SK-N-SH (cell line): Measurements from ENCODE around the gene MORC3. TPM values are rescaled to one million over a fixed set of nuclear protein-coding genes. Genes with fewer than 3 reads are reported as not detected.

Experiments used
- CTCF ChIA-PET: fragments of 300-600, 350-600 bp; formaldehyde crosslinking; extraction: SDS; loops from one replicate; lab custom pipeline; 2021; lab: Yijun Ruan, JAX
- POLR2A ChIA-PET: fragments of 350-600 bp; sonication (Branson Sonifier 250); formaldehyde crosslinking; extraction: SDS; loops from one replicate; lab custom pipeline; 2020; ENCODE audit warnings: antibody characterized with exemption, inconsistent platforms; lab: Yijun Ruan, JAX
- DNase-seq: peaks from one replicate; pipeline ENCODE4 v3.0.0; 2012
- H2AFZ ChIP-seq: fragments of 200-600 bp; sonication (generic); 2 replicates; pipeline ENCODE4 v1.8.1; 2016; ENCODE audit warnings: antibody characterized with exemption, mild to moderate bottlenecking, low read depth
- H3F3A ChIP-seq: fragments of 200-600 bp; sonication (generic); replicated peaks from 2 replicates; pipeline ENCODE3; 2016; ENCODE audit warnings: antibody characterized with exemption, mild to moderate bottlenecking; ENCODE audit not compliant: insufficient read depth
- H3K27ac ChIP-seq, 2 experiments: fragments of 200-500 bp in 1 of 2; fragments of 200-600 bp in 1 of 2; sonication (Bioruptor generic) in 1 of 2; sonication (generic), shearing (Covaris generic) in 1 of 2; 2 replicates each; pipeline versions ENCODE4 v1.5.1 to v1.6.1; 2014 to 2016; ENCODE audit warnings: low read depth in 2 of 2, inconsistent platforms in 1 of 2, low read length in 1 of 2, mild to moderate bottlenecking in 1 of 2, mixed read lengths in 1 of 2
- H3K27me3 ChIP-seq: fragments of 200-600 bp; sonication (generic), shearing (Covaris generic); 2 replicates; pipeline ENCODE4 v1.6.1; 2016; ENCODE audit warnings: mixed run types; ENCODE audit not compliant: insufficient read depth
- H3K36me3 ChIP-seq, 2 experiments: fragments of 200-500 bp in 1 of 2; fragments of 200-600 bp in 1 of 2; sonication (Bioruptor generic) in 1 of 2; sonication (generic) in 1 of 2; replicated peaks in 1 of 2; 2 replicates each; pipeline versions ENCODE3 to v1.5.1; 2014 to 2016; ENCODE audit warnings: low read length in 1 of 2, mild to moderate bottlenecking in 1 of 2; ENCODE audit not compliant: insufficient read depth in 2 of 2, control insufficient read depth in 1 of 2
- H3K4me1 ChIP-seq, 2 experiments: fragments of 200-500 bp in 1 of 2; fragments of 200-600 bp in 1 of 2; sonication (Bioruptor generic) in 1 of 2; sonication (generic), shearing (Covaris generic) in 1 of 2; 2 replicates each; pipeline versions ENCODE4 v1.5.1 to v1.6.1; 2014 to 2016; ENCODE audit warnings: low read depth in 1 of 2, low read length in 1 of 2, mixed run types in 1 of 2; ENCODE audit not compliant: insufficient read depth in 2 of 2, control insufficient read depth in 1 of 2
- H3K4me2 ChIP-seq: fragments of 200-600 bp; sonication (generic), shearing (Covaris generic); 2 replicates; pipeline ENCODE4 v1.6.1; 2017; ENCODE audit warnings: mixed run types
- H3K4me3 ChIP-seq, 2 experiments: fragments of 200-500 bp in 1 of 2; fragments of 200-600 bp in 1 of 2; sonication (Bioruptor generic) in 1 of 2; sonication (generic), shearing (Covaris generic) in 1 of 2; 2 replicates each; pipeline versions ENCODE4 v1.5.1 to v1.8.1; 2014 to 2016; ENCODE audit warnings: low read depth in 2 of 2, inconsistent platforms in 1 of 2, low read length in 1 of 2, mild to moderate bottlenecking in 1 of 2, mixed read lengths in 1 of 2, moderate library complexity in 1 of 2
- H3K79me2 ChIP-seq: fragments of 200-600 bp; sonication (generic); 2 replicates; pipeline ENCODE4 v1.8.1; 2017; ENCODE audit warnings: mild to moderate bottlenecking; ENCODE audit not compliant: insufficient read depth
- H3K9ac ChIP-seq: fragments of 200-600 bp; sonication (generic); 2 replicates; pipeline ENCODE4 v1.6.1; 2017; ENCODE audit warnings: mixed run types
- H3K9me2 ChIP-seq: fragments of 200-600 bp; sonication (generic); 2 replicates; pipeline ENCODE4 v1.6.1; 2017; ENCODE audit warnings: mixed run types
- H3K9me3 ChIP-seq: fragments of 200-600 bp; sonication (generic); 2 replicates; pipeline ENCODE4 v1.6.1; 2017; ENCODE audit warnings: mixed run types, mild to moderate bottlenecking, moderate library complexity
- H4K20me1 ChIP-seq: fragments of 200-600 bp; sonication (generic); 2 replicates; pipeline ENCODE4 v1.6.1; 2017; ENCODE audit warnings: mild to moderate bottlenecking, mixed run types; ENCODE audit not compliant: insufficient read depth
- CHD2 ChIP-seq: fragments of 150-350 bp; IDR thresholded peaks from 2 replicates; pipeline ENCODE4 v1.6.1; 2018; ENCODE audit warnings: low read length; ENCODE audit not compliant: partially characterized antibody
- EZH2phosphoT487 ChIP-seq: fragments of 200-600 bp; sonication (generic); IDR thresholded peaks from 2 replicates; pipeline ENCODE4 v1.6.1; 2017; ENCODE audit warnings: low read depth, mixed run types, mild to moderate bottlenecking, antibody characterized with exemption, moderate library complexity, borderline replicate concordance
- FOSL2 ChIP-seq: IDR thresholded peaks from 2 replicates; pipeline ENCODE4 v1.4.0; 2012; ENCODE audit warnings: low read depth, mild to moderate bottlenecking, moderate library complexity, borderline replicate concordance
- FOXJ3 ChIP-seq: sonication (generic); formaldehyde crosslinking; IDR thresholded peaks from 2 replicates; pipeline ENCODE4 v1.5.1; 2020; ENCODE audit warnings: mild to moderate bottlenecking, missing genetic modification reagents
- FOXM1 ChIP-seq: IDR thresholded peaks from 2 replicates; pipeline ENCODE4 v1.4.0; 2012; ENCODE audit warnings: low read depth, mild to moderate bottlenecking
- GATA2 ChIP-seq: sonication (generic); formaldehyde crosslinking; IDR thresholded peaks from 2 replicates; pipeline ENCODE4 v1.5.0; 2020; ENCODE audit warnings: mild to moderate bottlenecking, missing genetic modification reagents
- JUND ChIP-seq: IDR thresholded peaks from 2 replicates; pipeline ENCODE4 v1.4.0; 2012
- NFIC ChIP-seq: IDR thresholded peaks from 2 replicates; pipeline ENCODE4 v1.4.0; 2012; ENCODE audit warnings: borderline replicate concordance
- NRF1 ChIP-seq: IDR thresholded peaks from 2 replicates; pipeline ENCODE4 v1.6.1; 2012; ENCODE audit warnings: low read depth, mild to moderate bottlenecking, low read length
- POLR2AphosphoS5 ChIP-seq: IDR thresholded peaks from 2 replicates; pipeline ENCODE4 v1.6.1; 2012; ENCODE audit warnings: low read depth, low read length
- RXRA ChIP-seq: IDR thresholded peaks from 2 replicates; pipeline ENCODE4 v1.4.0; 2012; ENCODE audit warnings: low read depth, mild to moderate bottlenecking, borderline replicate concordance
- SIN3A ChIP-seq: IDR thresholded peaks from 2 replicates; pipeline ENCODE4 v1.6.1; 2012; ENCODE audit warnings: low read depth, mild to moderate bottlenecking, low read length, moderate library complexity, borderline replicate concordance
- TAF1 ChIP-seq: IDR thresholded peaks from 2 replicates; pipeline ENCODE4 v1.6.1; 2012; ENCODE audit warnings: low read depth, mild to moderate bottlenecking, low read length, moderate library complexity, borderline replicate concordance
- TCF12 ChIP-seq: IDR thresholded peaks from 2 replicates; pipeline ENCODE4 v1.4.0; 2012
- TEAD4 ChIP-seq: IDR thresholded peaks from 2 replicates; pipeline ENCODE4 v1.4.0; 2012; ENCODE audit warnings: mild to moderate bottlenecking, borderline replicate concordance; ENCODE audit not compliant: insufficient read depth
- YY1 ChIP-seq: IDR thresholded peaks from 2 replicates; pipeline ENCODE4 v1.4.0; 2012; ENCODE audit warnings: low read depth, mild to moderate bottlenecking
- WGBS: methylation state at CpG from one replicate; pipeline ENCODE4 v1.1.6; 2017; ENCODE audit warnings: low lambda C conversion rate; 5-methylcytosine and 5-hydroxymethylcytosine counted together
- polyA plus RNA-seq, 3 experiments: library from polyadenylated mRNA; depleted of rRNA; stranded (reverse); fragments of >200 nt; gene quantifications; 2 replicates each; pipeline ENCODE4 v1.2.3, GENCODE V29; 2012
- TF ChIP-seq, protein P1 (sequence below): fragments of 150-350 bp; IDR thresholded peaks from 2 replicates; pipeline ENCODE4 v1.6.1; 2016; ENCODE audit warnings: mild to moderate bottlenecking, low read depth, low read length
- TF ChIP-seq, protein P2 (sequence below): IDR thresholded peaks from 2 replicates; pipeline ENCODE4 v1.6.1; 2012; ENCODE audit warnings: mild to moderate bottlenecking, low read depth, low read length, moderate library complexity
- TF ChIP-seq, protein P3 (sequence below): IDR thresholded peaks from 2 replicates; pipeline ENCODE4 v1.4.0; 2012; ENCODE audit warnings: low read depth, borderline replicate concordance
- TF ChIP-seq, protein P4 (sequence below): IDR thresholded peaks from 2 replicates; pipeline ENCODE4 v1.4.0; 2012; ENCODE audit warnings: low read depth, borderline replicate concordance

Gene MORC3
- polyA plus RNA-seq, 1 of the 3 experiments (the other 2 are of a cell fraction) = 8.2 TPM

DNA sequence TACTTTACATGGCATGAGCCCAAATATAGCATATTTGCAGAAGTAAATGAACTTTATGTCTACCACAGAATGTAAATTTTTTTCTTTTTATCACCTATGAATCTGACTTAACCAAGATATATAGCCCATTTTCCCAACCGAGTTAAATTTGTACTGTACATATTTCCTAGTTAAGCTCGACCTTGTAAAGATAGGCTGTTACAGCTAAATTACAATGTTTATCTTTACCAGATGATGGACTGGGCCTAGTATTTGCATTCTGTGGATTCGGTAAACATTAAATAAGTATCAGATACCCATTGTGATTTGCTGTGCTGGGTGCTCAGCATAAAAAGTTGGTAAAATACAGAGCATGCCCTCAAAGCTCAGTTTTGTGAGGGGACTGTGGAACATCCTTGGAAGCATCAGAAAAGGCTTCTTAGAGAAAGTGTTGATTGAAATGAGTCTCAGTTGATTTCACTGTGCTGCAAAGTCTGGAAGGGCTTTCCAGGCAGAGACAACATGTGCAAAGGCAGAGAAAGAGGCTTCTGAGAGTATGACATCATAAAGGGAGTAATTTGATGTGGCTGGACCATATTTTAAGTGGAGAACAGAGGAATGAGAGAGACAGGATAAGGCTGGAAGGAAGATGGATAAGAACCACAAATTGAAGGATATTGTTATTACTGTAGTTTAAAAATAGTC, 27.4 kb downstream of the MORC3 start:
- H3K4me2 ChIP-seq = no peak overlapping the region
- no peaks in the 10 kb centered on the region for H3K9me3 ChIP-seq
- DNase-seq = no peak
- H3K79me2 ChIP-seq = peaks cover 16% of the 10 kb centered on the region; the same call in 1 of the 2 replicates
- H3F3A ChIP-seq = peaks cover 27% of the 10 kb centered on the region
- H3K36me3 ChIP-seq = peaks cover 37 to 65% of the 10 kb centered on the region in 2 experiments
- 83% methylated on average over 3 of the region's 3 CpGs for WGBS
- H3K4me1 ChIP-seq = peaks cover 0 to 11% of the 10 kb centered on the region in 2 experiments; a peak in 1 of 4 replicates
- peak overlapping the region in 1 of 2 experiments; percentile 53; a peak in 2 of 4 replicates for H3K27ac ChIP-seq
- no peaks in the 10 kb centered on the region for H3K27me3 ChIP-seq
- CTCF ChIA-PET = interaction anchor here (0.7 to 2.1 kb wide), 2 partner anchors 17 to 205 kb away, joined by 3 to 4 read pairs; no protein-coding TSS in a partner anchor
- POLR2A ChIA-PET = no interaction called here
- H3K9ac ChIP-seq = no peak overlapping the region
- H3K9me2 ChIP-seq = no peaks in the 10 kb centered on the region
- TF ChIP-seq FOXJ3 (CRISPR knock-in tag) (no peak), YY1 (no peak), CHD2 (no peak), FOSL2 (no peak), NRF1 (no peak), TEAD4 (no peak), TCF12 (no peak), RXRA (no peak), SIN3A (no peak), JUND (no peak), EZH2phosphoT487 (no peak), POLR2AphosphoS5 (no peak), NFIC (no peak), FOXM1 (no peak), GATA2 (CRISPR knock-in tag) (no peak), TAF1 (no peak; the same call in 1 of the 2 replicates)
- TF ChIP-seq, protein P1, sequence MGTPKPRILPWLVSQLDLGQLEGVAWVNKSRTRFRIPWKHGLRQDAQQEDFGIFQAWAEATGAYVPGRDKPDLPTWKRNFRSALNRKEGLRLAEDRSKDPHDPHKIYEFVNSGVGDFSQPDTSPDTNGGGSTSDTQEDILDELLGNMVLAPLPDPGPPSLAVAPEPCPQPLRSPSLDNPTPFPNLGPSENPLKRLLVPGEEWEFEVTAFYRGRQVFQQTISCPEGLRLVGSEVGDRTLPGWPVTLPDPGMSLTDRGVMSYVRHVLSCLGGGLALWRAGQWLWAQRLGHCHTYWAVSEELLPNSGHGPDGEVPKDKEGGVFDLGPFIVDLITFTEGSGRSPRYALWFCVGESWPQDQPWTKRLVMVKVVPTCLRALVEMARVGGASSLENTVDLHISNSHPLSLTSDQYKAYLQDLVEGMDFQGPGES = no peak
- TF ChIP-seq, protein P2, sequence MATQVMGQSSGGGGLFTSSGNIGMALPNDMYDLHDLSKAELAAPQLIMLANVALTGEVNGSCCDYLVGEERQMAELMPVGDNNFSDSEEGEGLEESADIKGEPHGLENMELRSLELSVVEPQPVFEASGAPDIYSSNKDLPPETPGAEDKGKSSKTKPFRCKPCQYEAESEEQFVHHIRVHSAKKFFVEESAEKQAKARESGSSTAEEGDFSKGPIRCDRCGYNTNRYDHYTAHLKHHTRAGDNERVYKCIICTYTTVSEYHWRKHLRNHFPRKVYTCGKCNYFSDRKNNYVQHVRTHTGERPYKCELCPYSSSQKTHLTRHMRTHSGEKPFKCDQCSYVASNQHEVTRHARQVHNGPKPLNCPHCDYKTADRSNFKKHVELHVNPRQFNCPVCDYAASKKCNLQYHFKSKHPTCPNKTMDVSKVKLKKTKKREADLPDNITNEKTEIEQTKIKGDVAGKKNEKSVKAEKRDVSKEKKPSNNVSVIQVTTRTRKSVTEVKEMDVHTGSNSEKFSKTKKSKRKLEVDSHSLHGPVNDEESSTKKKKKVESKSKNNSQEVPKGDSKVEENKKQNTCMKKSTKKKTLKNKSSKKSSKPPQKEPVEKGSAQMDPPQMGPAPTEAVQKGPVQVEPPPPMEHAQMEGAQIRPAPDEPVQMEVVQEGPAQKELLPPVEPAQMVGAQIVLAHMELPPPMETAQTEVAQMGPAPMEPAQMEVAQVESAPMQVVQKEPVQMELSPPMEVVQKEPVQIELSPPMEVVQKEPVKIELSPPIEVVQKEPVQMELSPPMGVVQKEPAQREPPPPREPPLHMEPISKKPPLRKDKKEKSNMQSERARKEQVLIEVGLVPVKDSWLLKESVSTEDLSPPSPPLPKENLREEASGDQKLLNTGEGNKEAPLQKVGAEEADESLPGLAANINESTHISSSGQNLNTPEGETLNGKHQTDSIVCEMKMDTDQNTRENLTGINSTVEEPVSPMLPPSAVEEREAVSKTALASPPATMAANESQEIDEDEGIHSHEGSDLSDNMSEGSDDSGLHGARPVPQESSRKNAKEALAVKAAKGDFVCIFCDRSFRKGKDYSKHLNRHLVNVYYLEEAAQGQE = no peak
- TF ChIP-seq, protein P3, sequence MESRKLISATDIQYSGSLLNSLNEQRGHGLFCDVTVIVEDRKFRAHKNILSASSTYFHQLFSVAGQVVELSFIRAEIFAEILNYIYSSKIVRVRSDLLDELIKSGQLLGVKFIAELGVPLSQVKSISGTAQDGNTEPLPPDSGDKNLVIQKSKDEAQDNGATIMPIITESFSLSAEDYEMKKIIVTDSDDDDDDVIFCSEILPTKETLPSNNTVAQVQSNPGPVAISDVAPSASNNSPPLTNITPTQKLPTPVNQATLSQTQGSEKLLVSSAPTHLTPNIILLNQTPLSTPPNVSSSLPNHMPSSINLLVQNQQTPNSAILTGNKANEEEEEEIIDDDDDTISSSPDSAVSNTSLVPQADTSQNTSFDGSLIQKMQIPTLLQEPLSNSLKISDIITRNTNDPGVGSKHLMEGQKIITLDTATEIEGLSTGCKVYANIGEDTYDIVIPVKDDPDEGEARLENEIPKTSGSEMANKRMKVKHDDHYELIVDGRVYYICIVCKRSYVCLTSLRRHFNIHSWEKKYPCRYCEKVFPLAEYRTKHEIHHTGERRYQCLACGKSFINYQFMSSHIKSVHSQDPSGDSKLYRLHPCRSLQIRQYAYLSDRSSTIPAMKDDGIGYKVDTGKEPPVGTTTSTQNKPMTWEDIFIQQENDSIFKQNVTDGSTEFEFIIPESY = no peak
- TF ChIP-seq, protein P4, sequence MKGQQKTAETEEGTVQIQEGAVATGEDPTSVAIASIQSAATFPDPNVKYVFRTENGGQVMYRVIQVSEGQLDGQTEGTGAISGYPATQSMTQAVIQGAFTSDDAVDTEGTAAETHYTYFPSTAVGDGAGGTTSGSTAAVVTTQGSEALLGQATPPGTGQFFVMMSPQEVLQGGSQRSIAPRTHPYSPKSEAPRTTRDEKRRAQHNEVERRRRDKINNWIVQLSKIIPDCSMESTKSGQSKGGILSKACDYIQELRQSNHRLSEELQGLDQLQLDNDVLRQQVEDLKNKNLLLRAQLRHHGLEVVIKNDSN = no peak
- TF ChIP-seq, all 33 proteins: peak for 0
- H3K4me3 ChIP-seq = no peak overlapping the region
- H2AFZ ChIP-seq = no peak overlapping the region
- H4K20me1 ChIP-seq = no peaks in the 10 kb centered on the region
